GM19043 (cell line): ENCODE data around the gene RAB9A.
A peak's percentile ranks its signal among the peaks of the same experiment; 100 is the strongest.
"Not testable (repeated sequence)": the region's sequence is repeated elsewhere in the genome, so short reads cannot be mapped to it uniquely, and the experiment has no call there.

ENCODE experiments used
- ATAC-seq: cut with Tn5 transposase; IDR thresholded peaks from one replicate; pipeline ENCODE4 v1.9.1; 2021; ENCODE audit warnings: low read depth; ENCODE audit not compliant: unreplicated experiment

Gene RAB9A

GRCh38 chrX:13688958-13689740 is at the start of gene RAB9A:
Gene RAB9A, plus strand, starts transcription at chrX:13689128. Its CDS starts 19,619 bp downstream, at chrX:13708747.
- ATAC-seq: peak; percentile 54

GRCh38 chrX:13641684-13642083 is 47.2 kb upstream of the RAB9A start:
- ATAC-seq: not testable (repeated sequence)

- no peak for ATAC-seq
Observed at GRCh38 chrX:13645464-13646153, 43.3 kb upstream of the RAB9A start.

GRCh38 chrX:13646154-13646549 is 42.8 kb upstream of the RAB9A start:
- ATAC-seq: no peak

- ATAC-seq: no peak
Observed at GRCh38 chrX:13647709-13648212, 41.2 kb upstream of the RAB9A start.

- not testable (repeated sequence) for ATAC-seq
Observed at GRCh38 chrX:13648336-13648735, 40.6 kb upstream of the RAB9A start.

- ATAC-seq: no peak
Observed at GRCh38 chrX:13649838-13650237, 39.1 kb upstream of the RAB9A start.

GRCh38 chrX:13650318-13650717 is 38.6 kb upstream of the RAB9A start:
- ATAC-seq: no peak

GRCh38 chrX:13651150-13651549 is 37.8 kb upstream of the RAB9A start:
- no peak for ATAC-seq

- ATAC-seq: no peak
Observed at GRCh38 chrX:13652287-13652793, 36.6 kb upstream of the RAB9A start.

- peak; percentile 90 for ATAC-seq
Observed at GRCh38 chrX:13652850-13653693, 35.9 kb upstream of the RAB9A start, which contains the start of gene TCEANC. Gene TCEANC, plus strand, starts transcription at chrX:13653141. Its CDS starts 9,368 bp downstream, at chrX:13662509.

GRCh38 chrX:13654116-13654515 is 34.8 kb upstream of the RAB9A start:
- no peak for ATAC-seq

GRCh38 chrX:13655674-13656073 is 33.3 kb upstream of the RAB9A start:
- ATAC-seq: no peak

GRCh38 chrX:13658602-13659001 is 30.3 kb upstream of the RAB9A start:
- no peak for ATAC-seq

- no peak for ATAC-seq
Observed at GRCh38 chrX:13659063-13659462, 29.9 kb upstream of the RAB9A start.

GRCh38 chrX:13661735-13662288 is 27.1 kb upstream of the RAB9A start:
- peak; percentile 30 for ATAC-seq

- ATAC-seq: peak; percentile 48
Observed at GRCh38 chrX:13662355-13662791, 26.6 kb upstream of the RAB9A start.

- no peak for ATAC-seq
Observed at GRCh38 chrX:13664020-13664419, 24.9 kb upstream of the RAB9A start.

- ATAC-seq: no peak
Observed at GRCh38 chrX:13666836-13667235, 22.1 kb upstream of the RAB9A start.

- no peak for ATAC-seq
Observed at GRCh38 chrX:13667919-13668318, 21.0 kb upstream of the RAB9A start.
